ENCODE data around the gene SPRR2E. TPM values are rescaled to one million over a fixed set of nuclear protein-coding genes. Genes with fewer than 3 reads are reported as not detected.
"Not testable (repeated sequence)": the region's sequence is repeated elsewhere in the genome, so short reads cannot be mapped to it uniquely, and the experiment has no call there.

Gene SPRR2E
- total RNA-seq, 1 donor from 2014 or later: not detected

DNA sequence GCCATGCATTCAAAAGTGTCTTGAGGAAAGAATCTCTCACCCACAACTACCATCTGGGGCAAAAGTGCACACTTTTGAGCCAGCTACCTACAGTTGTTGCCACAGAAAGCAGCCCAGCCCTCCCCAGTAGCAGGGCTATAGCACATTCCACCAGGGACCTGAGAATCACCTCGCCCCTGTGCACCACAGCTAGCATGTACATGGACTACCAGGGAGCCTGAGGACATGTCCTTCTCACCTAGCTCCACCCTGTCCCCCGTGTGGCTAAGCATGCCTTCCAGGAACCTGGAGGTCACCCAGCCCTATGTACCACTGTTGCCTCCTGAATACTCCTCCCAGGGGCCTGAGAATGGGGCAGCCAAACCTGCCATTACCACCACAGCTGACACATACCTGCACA is 39.4 kb upstream of the SPRR2E start:
- H3K27ac Mint-ChIP-seq: no peak overlapping the region
- DNase-seq (ENCODE audit: low spot score): no peak
- no peak overlapping the region for H3K4me3 Mint-ChIP-seq
- Histone ChIP-seq H3F3A (ENCODE audit: low read depth) (no peaks in the 10 kb centered on the region), H3K4me1 (no peaks in the 10 kb centered on the region), H3K79me2 (ENCODE audit: low read depth) (no peaks in the 10 kb centered on the region), H2AFZ (replicated peaks) (no peak overlapping the region), H4K20me1 (ENCODE audit: low read depth) (no peaks in the 10 kb centered on the region), H3K36me3 (no peaks in the 10 kb centered on the region), H3K9ac (no peak overlapping the region), H3K4me2 (no peak overlapping the region), H3K4me3 (no peak overlapping the region), H3K27me3 (no peaks in the 10 kb centered on the region), H3K27ac (no peak overlapping the region), H3K9me3 (ENCODE audit: low read depth) (peaks cover 7% of the 10 kb centered on the region)
- no peaks in the 10 kb centered on the region for H3K9me3 Mint-ChIP-seq
- H3K27me3 Mint-ChIP-seq (ENCODE audit: insufficient read depth, low read depth): no peaks in the 10 kb centered on the region
- H3K4me1 Mint-ChIP-seq: no peaks in the 10 kb centered on the region
- TF ChIP-seq EZH2 (IDR thresholded peaks at IDR 0.05) (no peak), EZH2phosphoT487 (IDR thresholded peaks at IDR 0.05) (no peak), CTCF (IDR thresholded peaks at IDR 0.05) (no peak)
- H3K36me3 Mint-ChIP-seq: no peaks in the 10 kb centered on the region

GRCh38 chr1:153133267-153133666 is 38.9 kb upstream of the SPRR2E start:
- Mint-ChIP-seq H3K4me1 (no peaks in the 10 kb centered on the region), H3K9me3 (no peaks in the 10 kb centered on the region), H3K4me3 (no peak overlapping the region), H3K27ac (no peak overlapping the region), H3K36me3 (no peaks in the 10 kb centered on the region), H3K27me3 (ENCODE audit: insufficient read depth, low read depth) (no peaks in the 10 kb centered on the region)
- H4K20me1 ChIP-seq (ENCODE audit: low read depth): no peaks in the 10 kb centered on the region
- H3K4me2 ChIP-seq: no peak overlapping the region
- no peaks in the 10 kb centered on the region for H3F3A ChIP-seq (ENCODE audit: low read depth)
- H3K36me3 ChIP-seq: no peaks in the 10 kb centered on the region
- TF ChIP-seq EZH2 (IDR thresholded peaks at IDR 0.05) (no peak), EZH2phosphoT487 (IDR thresholded peaks at IDR 0.05) (no peak)
- no peak for DNase-seq (ENCODE audit: low spot score)
- H2AFZ ChIP-seq (replicated peaks): no peak overlapping the region
- peaks cover 6% of the 10 kb centered on the region for H3K9me3 ChIP-seq (ENCODE audit: low read depth)
- H3K27me3 ChIP-seq: no peaks in the 10 kb centered on the region
- H3K4me3 ChIP-seq: no peak overlapping the region
- no peak overlapping the region for H3K9ac ChIP-seq
- no peak overlapping the region for H3K27ac ChIP-seq
- H3K4me1 ChIP-seq: no peaks in the 10 kb centered on the region
- no peaks in the 10 kb centered on the region for H3K79me2 ChIP-seq (ENCODE audit: low read depth)

- not testable (repeated sequence) for H3K36me3 Mint-ChIP-seq; H3K27ac ChIP-seq; H3K9ac ChIP-seq; H3K27me3 Mint-ChIP-seq (ENCODE audit: insufficient read depth, low read depth); H3K4me3 Mint-ChIP-seq; H4K20me1 ChIP-seq (ENCODE audit: low read depth); H3K79me2 ChIP-seq (ENCODE audit: low read depth); H3K36me3 ChIP-seq; H3K4me1 Mint-ChIP-seq; H3K27me3 ChIP-seq; DNase-seq (ENCODE audit: low spot score); H2AFZ ChIP-seq (replicated peaks); H3K4me1 ChIP-seq; H3K27ac Mint-ChIP-seq; H3K4me2 ChIP-seq; H3K4me3 ChIP-seq; H3F3A ChIP-seq (ENCODE audit: low read depth)
- peaks cover 14% of the 10 kb centered on the region for H3K9me3 Mint-ChIP-seq
- peaks cover 13% of the 10 kb centered on the region for H3K9me3 ChIP-seq (ENCODE audit: low read depth)
Measured at GRCh38 chr1:153128688-153129087, 34.4 kb upstream of the SPRR2E start.

DNA sequence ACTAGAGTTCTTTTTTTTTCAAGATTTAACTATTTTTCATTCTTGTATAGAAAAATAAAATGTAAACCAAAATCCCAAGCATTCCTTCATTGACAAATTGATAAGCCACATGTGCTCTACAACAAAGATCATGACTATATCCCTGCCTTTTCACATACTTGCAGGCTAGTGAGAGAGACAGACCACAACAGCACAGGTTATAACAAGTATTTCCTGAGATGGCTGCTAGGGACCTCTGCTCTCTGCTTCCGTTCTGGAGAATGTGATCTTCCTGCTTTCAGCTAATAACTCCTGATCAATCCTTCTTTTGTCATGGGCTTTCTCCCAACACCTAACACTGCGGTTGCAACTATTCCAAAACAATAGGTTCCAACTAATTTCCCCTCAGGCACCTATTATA is 33.0 kb upstream of the SPRR2E start:
- peaks cover 14% of the 10 kb centered on the region for H3K9me3 Mint-ChIP-seq
- H3K27ac Mint-ChIP-seq: no peak overlapping the region
- Histone ChIP-seq H3K9me3 (ENCODE audit: low read depth) (peaks cover 13% of the 10 kb centered on the region), H3K79me2 (ENCODE audit: low read depth) (no peaks in the 10 kb centered on the region), H3K4me3 (no peak overlapping the region), H2AFZ (replicated peaks) (no peak overlapping the region), H3K27me3 (no peaks in the 10 kb centered on the region), H3K4me1 (no peaks in the 10 kb centered on the region), H3K4me2 (no peak overlapping the region), H3F3A (ENCODE audit: low read depth) (no peaks in the 10 kb centered on the region), H3K36me3 (no peaks in the 10 kb centered on the region), H4K20me1 (ENCODE audit: low read depth) (no peaks in the 10 kb centered on the region), H3K9ac (no peak overlapping the region), H3K27ac (no peak overlapping the region)
- H3K27me3 Mint-ChIP-seq (ENCODE audit: insufficient read depth, low read depth): peaks cover 3% of the 10 kb centered on the region
- H3K4me1 Mint-ChIP-seq: peaks cover 11% of the 10 kb centered on the region
- H3K36me3 Mint-ChIP-seq: no peaks in the 10 kb centered on the region
- no peak overlapping the region for H3K4me3 Mint-ChIP-seq
- no peak for DNase-seq (ENCODE audit: low spot score)
- TF ChIP-seq EZH2 (IDR thresholded peaks at IDR 0.05): no peak
- TF ChIP-seq CTCF (IDR thresholded peaks at IDR 0.05): no peak
- no peak for TF ChIP-seq EZH2phosphoT487 (IDR thresholded peaks at IDR 0.05)
